Measurements from ENCODE around the gene NINJ2.

- no peak for TF ChIP-seq CTCF (IDR thresholded peaks at IDR 0.05)
- no peak for TF ChIP-seq POLR2A (IDR thresholded peaks at IDR 0.05)
Measured at GRCh38 chr12:694734-695503, 31.7 kb upstream of the NINJ2 start.
